HepG2 (cell line): ENCODE measurements around the gene SFI1. TPM values are rescaled to one million over a fixed set of nuclear protein-coding genes. Genes with fewer than 3 reads are reported as not detected.

Experiments used
- ATAC-seq: fragments of 200-7000 bp; cut with Tn5 transposase; 3 replicates; pipeline ENCODE4 v1.9.1; 2020; ENCODE audit warnings: mild to moderate bottlenecking, moderate library complexity
- BruUV-seq: library from RNA; stranded (reverse); fragments of 400-500 nt; replicated peaks from 2 replicates; lab custom pipeline; 2021; lab: Mats Ljungman, UMichigan
- CTCF ChIA-PET: fragments of 300-600 bp; formaldehyde crosslinking; extraction: SDS; loops from one replicate; lab custom pipeline; 2021; ENCODE audit warnings: low total read pairs, inconsistent platforms, low intra/inter-chr PET ratio; lab: Yijun Ruan, JAX
- POLR2A ChIA-PET: fragments of 350-600 bp; sonication (Branson Sonifier 250); formaldehyde crosslinking; loops from one replicate; lab custom pipeline; 2020; ENCODE audit warnings: antibody characterized with exemption, inconsistent platforms; lab: Yijun Ruan, JAX
- DNase-seq: peaks from one replicate; pipeline ENCODE4 v3.0.0-alpha.2; 2015; ENCODE audit warnings: low spot score
- FAIRE-seq: peaks from 3 replicates; lab custom pipeline; 2011; peaks lifted over from hg19 to GRCh38; lab: Jason Lieb, UNC
- H2AFZ ChIP-seq: one replicate; pipeline ENCODE4 v1.6.1; 2011; ENCODE audit warnings: low read length, inconsistent platforms
- H3K27ac ChIP-seq: fragments of 300-600 bp; 3 replicates; pipeline ENCODE4 v1.8.0; 2011; ENCODE audit warnings: mixed run types, mild to moderate bottlenecking, mixed read lengths, low read length, inconsistent platforms; ENCODE audit not compliant: insufficient read depth; ENCODE audit errors: extremely low read length
- H3K27me3 ChIP-seq, 2 experiments: fragments of 200-600 bp in 1 of 2; 2 replicates in 1 of 2; 3 replicates in 1 of 2; pipeline versions ENCODE4 v1.6.0 to v1.8.0; 2011; ENCODE audit warnings: low read length in 2 of 2, mild to moderate bottlenecking in 2 of 2, moderate library complexity in 2 of 2, inconsistent platforms in 1 of 2; ENCODE audit not compliant: insufficient read depth in 2 of 2, control insufficient read depth in 1 of 2
- H3K36me3 ChIP-seq, 2 experiments: fragments of 200-600 bp in 1 of 2; replicated peaks in 1 of 2; 2 replicates in 1 of 2; 3 replicates in 1 of 2; pipeline versions ENCODE4 v1.5.1 to v1.8.0; 2011; ENCODE audit warnings: low read length in 2 of 2, inconsistent platforms in 1 of 2; ENCODE audit not compliant: insufficient read depth in 2 of 2, control insufficient read depth in 1 of 2
- H3K4me1 ChIP-seq: 2 replicates; pipeline ENCODE4 v1.5.1; 2012; ENCODE audit warnings: low read length, inconsistent platforms; ENCODE audit not compliant: insufficient read depth
- H3K4me2 ChIP-seq: 2 replicates; pipeline ENCODE4 v1.6.0; 2011; ENCODE audit warnings: low read depth, low read length, inconsistent platforms
- H3K4me3 ChIP-seq, 3 experiments: fragments of 200-600 bp in 1 of 3; sonication (generic), shearing (Covaris generic) in 1 of 3; replicated peaks in 1 of 3; 2 replicates each; pipeline ENCODE4 v1.5.1; 2011 to 2016; ENCODE audit warnings: low read length in 3 of 3, inconsistent platforms in 2 of 3, low read depth in 2 of 3, mild to moderate bottlenecking in 2 of 3, control low read depth in 1 of 3, mixed read lengths in 1 of 3; ENCODE audit not compliant: insufficient read depth in 1 of 3
- H3K79me2 ChIP-seq: one replicate; pipeline ENCODE4 v1.6.1; 2011; ENCODE audit warnings: low read length, inconsistent platforms; ENCODE audit not compliant: insufficient read depth
- H3K9ac ChIP-seq: 2 replicates; pipeline ENCODE4 v1.6.0; 2011; ENCODE audit warnings: mild to moderate bottlenecking, low read depth, low read length, inconsistent platforms; ENCODE audit not compliant: insufficient read depth
- H3K9me3 ChIP-seq: 2 replicates; pipeline ENCODE4 v1.5.1; 2012; ENCODE audit warnings: mild to moderate bottlenecking, low read length
- H4K20me1 ChIP-seq: 2 replicates; pipeline ENCODE4 v1.6.0; 2011; ENCODE audit warnings: inconsistent platforms, mild to moderate bottlenecking, low read length, moderate library complexity; ENCODE audit not compliant: insufficient read depth
- MIXL1 ChIP-seq: IDR thresholded peaks from 2 replicates; pipeline ENCODE4 v1.6.1; 2016
- PRDM15 ChIP-seq: sonication (generic); formaldehyde crosslinking; IDR thresholded peaks from 2 replicates; pipeline ENCODE4 v1.4.0; 2020; ENCODE audit warnings: missing genetic modification reagents
- TSC22D2 ChIP-seq: sonication (generic); formaldehyde crosslinking; IDR thresholded peaks from 2 replicates; pipeline ENCODE4 v1.5.1; 2020; ENCODE audit warnings: missing genetic modification reagents, mild to moderate bottlenecking, borderline replicate concordance
- ZHX2 ChIP-seq, 2 experiments: sonication (generic) in 1 of 2; formaldehyde crosslinking in 1 of 2; IDR thresholded peaks; 2 replicates each; pipeline versions ENCODE4 v1.6.1 to v1.9.0; 2014 to 2022; ENCODE audit warnings: antibody characterized with exemption in 1 of 2, borderline replicate concordance in 1 of 2, inconsistent platforms in 1 of 2, low read depth in 1 of 2, missing genetic modification reagents in 1 of 2
- ZNF354B ChIP-seq: sonication (generic); formaldehyde crosslinking; IDR thresholded peaks from 2 replicates; pipeline ENCODE4 v1.8.0; 2022; ENCODE audit warnings: mild to moderate bottlenecking, missing genetic modification reagents
- ZNF383 ChIP-seq: sonication (generic); formaldehyde crosslinking; IDR thresholded peaks from 2 replicates; pipeline ENCODE4 v1.4.0; 2020; ENCODE audit warnings: missing genetic modification reagents, mild to moderate bottlenecking, borderline replicate concordance
- ZNF569 ChIP-seq: sonication (generic); formaldehyde crosslinking; IDR thresholded peaks from 2 replicates; pipeline ENCODE4 v1.5.0; 2020; ENCODE audit warnings: mild to moderate bottlenecking, missing genetic modification reagents, moderate library complexity, borderline replicate concordance
- ZNF713 ChIP-seq: sonication (generic); formaldehyde crosslinking; IDR thresholded peaks from 2 replicates; pipeline ENCODE4 v1.4.0; 2020; ENCODE audit warnings: mild to moderate bottlenecking, missing genetic modification reagents
- WGBS: methylation state at CpG from one replicate; pipeline ENCODE4 v1.1.6; 2017; ENCODE audit warnings: low lambda C conversion rate; 5-methylcytosine and 5-hydroxymethylcytosine counted together
- in situ Hi-C: cut with HindIII; loops from 2 replicates; pipeline ENCODE4 v1.10.0; 2017; ENCODE audit warnings: low pct_unique_long_range_greater_than_20kb; ENCODE audit not compliant: extremely low pct_ligation_motif_present
- intact Hi-C: fragments of 100-400 bp; cut with micrococcal nuclease; formaldehyde crosslinking; loops from one replicate; pipeline ENCODE4 v1.10.0; 2022; ENCODE audit not compliant: unreplicated experiment
- polyA plus RNA-seq, 8 experiments: library from polyadenylated mRNA; depleted of rRNA in 3 of 8; stranded (reverse) in 7 of 8; unstranded in 1 of 8; fragments of >200 nt; fragmentation: Illumina TruSeq in 4 of 8; extraction: Trizol in 4 of 8; gene quantifications; 2 replicates each; pipeline versions ENCODE4 v1.2.1 to v1.2.3, GENCODE V29; 2011 to 2016; ENCODE audit warnings: low read depth in 4 of 8, missing spikeins in 1 of 8, mixed read lengths in 1 of 8; ENCODE audit not compliant: insufficient read depth in 1 of 8
- total RNA-seq, 5 experiments: library from RNA; depleted of rRNA; stranded (reverse); fragments of >200 nt; fragmentation: Illumina TruSeq; extraction: Trizol; gene quantifications; 2 replicates each; pipeline ENCODE4 v1.2.3, GENCODE V29; 2016; ENCODE audit warnings: low read depth in 1 of 5
- TF ChIP-seq, protein P1 (sequence below): sonication (generic); formaldehyde crosslinking; IDR thresholded peaks from 2 replicates; pipeline ENCODE4 v1.8.0; 2022; ENCODE audit warnings: low read depth, missing genetic modification reagents
- TF ChIP-seq, protein P2 (sequence below): sonication (generic); formaldehyde crosslinking; IDR thresholded peaks from 2 replicates; pipeline ENCODE4 v1.8.1; 2023; ENCODE audit warnings: mild to moderate bottlenecking, moderate library complexity, missing genetic modification reagents

Gene SFI1
- total and polyA plus RNA-seq, 2 of the 13 experiments (the other 11 are each of a cell fraction or from before 2014, with no cell fraction given), result 20.5 to 40.1 TPM

DNA sequence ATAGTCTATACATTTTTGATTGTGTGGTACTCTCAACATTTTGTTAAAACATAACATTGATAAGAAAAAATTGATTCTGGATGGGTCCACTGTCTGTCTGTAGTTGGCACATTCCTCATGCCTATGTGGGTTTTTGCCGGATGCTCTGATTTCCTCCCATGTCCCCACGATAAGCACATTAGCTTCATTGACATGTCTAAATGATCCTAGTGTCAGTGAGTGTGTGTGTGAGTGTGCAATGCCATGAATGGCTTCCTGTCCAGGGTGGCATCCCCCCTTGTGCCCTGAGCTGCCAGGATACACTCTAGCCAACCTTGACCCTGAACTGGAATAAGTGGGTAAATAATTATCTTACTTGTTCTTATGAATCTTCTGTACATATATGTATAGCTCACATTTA, 5.4 kb downstream of the SFI1 start:
- Histone ChIP-seq H3K79me2 (peaks cover 9% of the 10 kb centered on the region), H3K27me3 (no peaks in the 10 kb centered on the region; a peak in 1 of 5 replicates), H4K20me1 (no peaks in the 10 kb centered on the region), H3K27ac (no peak overlapping the region)
- TF ChIP-seq TSC22D2 (CRISPR knock-in tag) (no peak), MIXL1 (CRISPR knock-in tag) (no peak), ZNF569 (no peak), PRDM15 (CRISPR knock-in tag) (no peak), ZHX2 (IDR thresholded peaks at IDR 0.05; ENCODE audit: low read depth) (no peak), ZHX2 (CRISPR knock-in tag; IDR thresholded peaks at IDR 0.05; ENCODE audit: borderline replicate concordance) (no peak), ZNF383 (CRISPR knock-in tag) (no peak), ZNF713 (no peak), ZNF354B (CRISPR knock-in tag) (no peak)
- TF ChIP-seq, protein P1, sequence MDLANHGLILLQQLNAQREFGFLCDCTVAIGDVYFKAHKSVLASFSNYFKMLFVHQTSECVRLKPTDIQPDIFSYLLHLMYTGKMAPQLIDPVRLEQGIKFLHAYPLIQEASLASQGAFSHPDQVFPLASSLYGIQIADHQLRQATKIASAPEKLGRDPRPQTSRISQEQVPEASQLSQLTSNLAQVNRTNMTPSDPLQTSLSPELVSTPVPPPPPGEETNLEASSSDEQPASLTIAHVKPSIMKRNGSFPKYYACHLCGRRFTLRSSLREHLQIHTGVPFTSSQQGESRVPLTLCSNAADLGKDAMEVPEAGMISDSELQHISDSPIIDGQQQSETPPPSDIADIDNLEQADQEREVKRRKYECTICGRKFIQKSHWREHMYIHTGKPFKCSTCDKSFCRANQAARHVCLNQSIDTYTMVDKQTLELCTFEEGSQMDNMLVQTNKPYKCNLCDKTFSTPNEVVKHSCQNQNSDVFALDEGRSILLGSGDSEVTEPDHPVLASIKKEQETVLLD, result no peak
- TF ChIP-seq, protein P2, sequence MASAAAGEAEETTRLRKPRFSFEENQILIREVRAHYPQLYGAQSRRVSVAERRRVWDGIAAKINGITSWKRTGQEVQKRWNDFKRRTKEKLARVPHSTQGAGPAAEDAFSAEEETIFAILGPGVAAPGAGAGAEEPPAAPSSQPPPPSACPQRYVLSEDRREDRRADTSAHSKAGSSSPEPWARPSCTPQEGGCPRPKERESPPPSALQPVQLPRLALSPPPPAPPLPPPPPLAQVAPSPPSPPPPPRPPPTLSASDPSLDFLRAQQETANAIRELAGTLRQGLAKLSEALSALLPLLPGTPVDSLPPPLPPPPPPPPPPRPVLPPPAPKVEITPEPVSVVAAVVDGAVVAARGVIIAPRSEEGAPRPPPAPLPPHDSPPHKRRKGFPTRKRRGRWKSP (CRISPR knock-in tag), result no peak
- TF ChIP-seq, all 625 proteins: peak for 0
- no peak for DNase-seq
- Histone ChIP-seq H3K9me3 (no peaks in the 10 kb centered on the region), H3K4me1 (peaks cover 7% of the 10 kb centered on the region; the same call in 1 of the 2 replicates), H3K9ac (no peak overlapping the region), H3K36me3 (no peaks in the 10 kb centered on the region; a peak in 1 of 5 replicates), H2AFZ (no peak overlapping the region), H3K4me2 (no peak overlapping the region), H3K4me3 (no peak overlapping the region)
- in situ Hi-C loops (no loop called here), intact Hi-C loops (no loop called here)
- POLR2A ChIA-PET, result no interaction called here
- whole genome bisulfite sequencing, result 96% methylated on average over 2 of the region's 2 CpGs
- FAIRE-seq, result no peak
- CTCF ChIA-PET, result no interaction called here
- BruUV-seq, result no TSS peak
- ATAC-seq, result no peak
